ENCODE data around the gene CYRIA. TPM values are rescaled to one million over a fixed set of nuclear protein-coding genes. Genes with fewer than 3 reads are reported as not detected.
A peak's percentile ranks its signal among the peaks of the same experiment; 100 is the strongest.

Gene CYRIA
- total RNA-seq, 1 experiment from 2014 or later: 183 TPM

DNA sequence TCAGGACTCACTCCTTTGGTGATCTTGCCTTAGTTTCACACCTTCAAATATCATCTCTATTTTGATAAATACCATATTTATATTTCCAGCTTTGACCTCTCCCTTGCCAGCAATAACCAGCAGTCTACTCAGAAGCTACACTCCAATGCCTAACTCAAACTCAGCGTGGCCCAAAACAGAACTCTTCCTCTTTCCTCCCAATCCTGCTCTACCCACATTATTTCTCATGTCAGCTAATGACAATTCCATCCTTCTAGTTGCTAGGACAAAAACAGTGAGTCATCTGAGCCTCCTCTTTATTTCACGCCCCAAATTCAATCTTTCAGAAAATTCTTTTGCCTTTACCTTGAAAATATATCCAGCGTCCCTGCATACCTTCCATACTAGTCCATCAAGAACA, 23.5 kb downstream of the CYRIA start:
- no TSS peak for BruUV-seq (replicated peaks)
- Histone ChIP-seq H3K36me3 (ENCODE audit: insufficient read depth, low read length, poor library complexity, severe bottlenecking) (peaks cover 42% of the 10 kb centered on the region), H3K4me1 (ENCODE audit: insufficient read depth, low read length, poor library complexity, severe bottlenecking) (peaks cover 97% of the 10 kb centered on the region), H3K4me3 (ENCODE audit: low read depth, low read length, poor library complexity, severe bottlenecking) (no peak overlapping the region), H3K27ac (ENCODE audit: low read depth, low read length, poor library complexity, severe bottlenecking) (peak overlapping the region; percentile 81), H3K27me3 (replicated peaks; ENCODE audit: insufficient read depth, low read depth, low read length, poor library complexity) (no peaks in the 10 kb centered on the region), H3K9me3 (ENCODE audit: low read depth, low read length, poor library complexity, severe bottlenecking) (no peaks in the 10 kb centered on the region)
- POLR2A ChIA-PET (ENCODE audit: low non-redundant PET): no interaction called here
- no peak for DNase-seq (ENCODE audit: low spot score)
- CTCF ChIA-PET: no interaction called here
- TF ChIP-seq EZH2 (IDR thresholded peaks at IDR 0.05; ENCODE audit: borderline replicate concordance, low read depth, low read length, poor library complexity, severe bottlenecking): no peak
- intact Hi-C loops (cut with micrococcal nuclease; ENCODE audit: unreplicated experiment): no loop called here

DNA sequence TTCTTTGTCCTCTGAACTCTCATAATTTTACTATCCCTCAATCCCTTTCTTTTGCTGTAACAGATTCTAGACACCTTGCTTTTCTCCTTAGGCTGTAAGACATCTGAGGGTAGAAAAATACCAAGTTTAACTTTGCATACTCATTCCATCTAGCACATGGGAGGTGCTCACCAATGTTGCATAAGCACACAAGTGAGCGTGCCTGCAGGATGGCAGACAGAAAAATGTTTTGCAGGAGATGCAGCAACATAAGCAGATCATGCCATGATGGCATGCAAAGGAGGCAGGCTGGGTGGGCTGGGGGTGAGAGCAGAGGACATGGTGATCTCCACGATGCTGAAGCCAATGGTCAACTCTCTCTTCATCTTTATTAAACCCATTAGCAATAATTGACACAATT, 24.1 kb downstream of the CYRIA start:
- intact Hi-C loops (cut with micrococcal nuclease; ENCODE audit: unreplicated experiment): no loop called here
- DNase-seq (ENCODE audit: low spot score): no peak
- Histone ChIP-seq H3K27ac (ENCODE audit: low read depth, low read length, poor library complexity, severe bottlenecking) (peak overlapping the region; percentile 81), H3K36me3 (ENCODE audit: insufficient read depth, low read length, poor library complexity, severe bottlenecking) (peaks cover 43% of the 10 kb centered on the region), H3K27me3 (replicated peaks; ENCODE audit: insufficient read depth, low read depth, low read length, poor library complexity) (no peaks in the 10 kb centered on the region), H3K4me1 (ENCODE audit: insufficient read depth, low read length, poor library complexity, severe bottlenecking) (peaks cover 97% of the 10 kb centered on the region), H3K9me3 (ENCODE audit: low read depth, low read length, poor library complexity, severe bottlenecking) (no peaks in the 10 kb centered on the region), H3K4me3 (ENCODE audit: low read depth, low read length, poor library complexity, severe bottlenecking) (no peak overlapping the region)
- ChIA-PET CTCF (no interaction called here), POLR2A (ENCODE audit: low non-redundant PET) (no interaction called here)
- TF ChIP-seq, protein P1, sequence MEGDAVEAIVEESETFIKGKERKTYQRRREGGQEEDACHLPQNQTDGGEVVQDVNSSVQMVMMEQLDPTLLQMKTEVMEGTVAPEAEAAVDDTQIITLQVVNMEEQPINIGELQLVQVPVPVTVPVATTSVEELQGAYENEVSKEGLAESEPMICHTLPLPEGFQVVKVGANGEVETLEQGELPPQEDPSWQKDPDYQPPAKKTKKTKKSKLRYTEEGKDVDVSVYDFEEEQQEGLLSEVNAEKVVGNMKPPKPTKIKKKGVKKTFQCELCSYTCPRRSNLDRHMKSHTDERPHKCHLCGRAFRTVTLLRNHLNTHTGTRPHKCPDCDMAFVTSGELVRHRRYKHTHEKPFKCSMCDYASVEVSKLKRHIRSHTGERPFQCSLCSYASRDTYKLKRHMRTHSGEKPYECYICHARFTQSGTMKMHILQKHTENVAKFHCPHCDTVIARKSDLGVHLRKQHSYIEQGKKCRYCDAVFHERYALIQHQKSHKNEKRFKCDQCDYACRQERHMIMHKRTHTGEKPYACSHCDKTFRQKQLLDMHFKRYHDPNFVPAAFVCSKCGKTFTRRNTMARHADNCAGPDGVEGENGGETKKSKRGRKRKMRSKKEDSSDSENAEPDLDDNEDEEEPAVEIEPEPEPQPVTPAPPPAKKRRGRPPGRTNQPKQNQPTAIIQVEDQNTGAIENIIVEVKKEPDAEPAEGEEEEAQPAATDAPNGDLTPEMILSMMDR (conservative IDR thresholded peaks at IDR 0.05; ENCODE audit: low read depth, low read length): no peak
- no peak for TF ChIP-seq EZH2 (IDR thresholded peaks at IDR 0.05; ENCODE audit: borderline replicate concordance, low read depth, low read length, poor library complexity, severe bottlenecking)
- no TSS peak for BruUV-seq (replicated peaks)

DNA sequence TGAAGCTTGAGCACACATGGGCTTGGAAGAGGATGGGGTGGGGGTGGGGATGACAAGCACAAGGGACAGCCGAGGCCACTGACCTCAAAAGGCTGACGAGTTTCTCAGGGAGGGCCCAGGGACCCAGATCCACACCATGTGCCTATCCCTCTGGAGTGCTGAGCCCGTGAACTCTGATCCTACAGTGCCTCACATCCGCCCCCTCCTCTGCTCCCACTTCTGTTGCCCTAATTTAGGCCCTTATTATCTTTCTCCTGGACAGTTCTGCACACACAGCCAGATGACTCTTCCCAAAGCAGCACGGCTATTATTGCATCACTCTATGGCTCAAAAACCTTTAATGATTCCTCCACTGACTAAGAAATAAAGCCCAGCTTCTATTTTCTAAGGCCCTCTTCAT, 24.8 kb downstream of the CYRIA start:
- BruUV-seq (replicated peaks): no TSS peak
- Histone ChIP-seq H3K9me3 (ENCODE audit: low read depth, low read length, poor library complexity, severe bottlenecking) (no peaks in the 10 kb centered on the region), H3K27ac (ENCODE audit: low read depth, low read length, poor library complexity, severe bottlenecking) (peak overlapping the region; percentile 81), H3K36me3 (ENCODE audit: insufficient read depth, low read length, poor library complexity, severe bottlenecking) (peaks cover 37% of the 10 kb centered on the region), H3K27me3 (replicated peaks; ENCODE audit: insufficient read depth, low read depth, low read length, poor library complexity) (no peaks in the 10 kb centered on the region), H3K4me3 (ENCODE audit: low read depth, low read length, poor library complexity, severe bottlenecking) (no peak overlapping the region), H3K4me1 (ENCODE audit: insufficient read depth, low read length, poor library complexity, severe bottlenecking) (peaks cover 97% of the 10 kb centered on the region)
- no peak for DNase-seq (ENCODE audit: low spot score)
- ChIA-PET POLR2A (ENCODE audit: low non-redundant PET) (no interaction called here), CTCF (interaction anchor here (0.7 kb wide), 1 partner anchor 23 kb away, joined by 7 read pairs; no protein-coding TSS in a partner anchor)
- intact Hi-C loops (cut with micrococcal nuclease; ENCODE audit: unreplicated experiment): no loop called here
- TF ChIP-seq, protein P1 (conservative IDR thresholded peaks at IDR 0.05; ENCODE audit: low read depth, low read length): no peak
- no peak for TF ChIP-seq EZH2 (IDR thresholded peaks at IDR 0.05; ENCODE audit: borderline replicate concordance, low read depth, low read length, poor library complexity, severe bottlenecking)

DNA sequence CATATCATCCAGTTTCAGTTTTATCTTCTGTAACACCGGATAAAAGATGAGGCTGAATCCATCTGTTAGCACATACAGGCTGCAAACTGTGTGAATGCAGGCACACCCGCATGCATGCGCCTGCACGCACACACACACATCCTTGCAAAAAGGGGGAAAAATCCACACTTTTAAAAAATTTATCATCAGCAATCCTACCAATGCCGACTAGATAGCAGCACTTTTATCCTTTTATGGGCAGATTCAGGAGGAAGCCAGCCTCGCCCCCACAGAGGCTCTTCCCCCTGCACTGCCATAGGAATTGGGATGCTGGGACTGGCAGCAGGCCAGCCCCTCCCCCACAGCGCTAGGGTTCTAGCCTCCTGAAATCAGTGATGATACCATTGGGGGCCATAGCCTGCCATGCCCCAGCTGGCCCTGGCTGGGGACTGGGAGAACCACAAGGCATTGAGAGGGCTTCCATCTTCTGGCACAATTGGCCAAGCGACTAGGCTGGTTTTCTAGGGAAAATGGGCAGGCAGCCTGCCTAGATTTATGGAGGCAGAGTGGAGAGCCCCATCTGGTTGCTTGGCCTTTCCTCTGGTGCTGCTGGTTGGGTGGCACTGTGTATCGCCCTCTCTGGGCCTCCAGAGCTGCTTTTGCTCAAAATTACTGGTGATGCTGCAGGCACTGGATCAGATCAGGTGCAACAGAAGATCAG, 25.5 kb downstream of the CYRIA start:
- intact Hi-C loops (cut with micrococcal nuclease; ENCODE audit: unreplicated experiment): no loop called here
- no TSS peak for BruUV-seq (replicated peaks)
- ChIA-PET POLR2A (ENCODE audit: low non-redundant PET) (no interaction called here), CTCF (interaction anchor here (0.7 to 1.1 kb wide), 2 partner anchors 22 to 23 kb away, joined by 3 to 7 read pairs; no protein-coding TSS in a partner anchor)
- H3K27me3 ChIP-seq (replicated peaks; ENCODE audit: insufficient read depth, low read depth, low read length, poor library complexity): no peaks in the 10 kb centered on the region
- DNase-seq (ENCODE audit: low spot score): peak; percentile 72
- no peaks in the 10 kb centered on the region for H3K9me3 ChIP-seq (ENCODE audit: low read depth, low read length, poor library complexity, severe bottlenecking)
- no peak overlapping the region for H3K4me3 ChIP-seq (ENCODE audit: low read depth, low read length, poor library complexity, severe bottlenecking)
- H3K4me1 ChIP-seq (ENCODE audit: insufficient read depth, low read length, poor library complexity, severe bottlenecking): peaks cover 97% of the 10 kb centered on the region
- no peak for TF ChIP-seq EZH2 (IDR thresholded peaks at IDR 0.05; ENCODE audit: borderline replicate concordance, low read depth, low read length, poor library complexity, severe bottlenecking)
- TF ChIP-seq, protein P1 (conservative IDR thresholded peaks at IDR 0.05; ENCODE audit: low read depth, low read length): no peak
- H3K27ac ChIP-seq (ENCODE audit: low read depth, low read length, poor library complexity, severe bottlenecking): peak overlapping the region; percentile 81
- peaks cover 37% of the 10 kb centered on the region for H3K36me3 ChIP-seq (ENCODE audit: insufficient read depth, low read length, poor library complexity, severe bottlenecking)
